HG02798 (cell line): ENCODE data around the gene BCAS3.

Experiments used
- ATAC-seq: cut with Tn5 transposase; IDR thresholded peaks from one replicate; pipeline ENCODE4 v1.9.1; 2021; ENCODE audit warnings: mild to moderate bottlenecking; ENCODE audit not compliant: unreplicated experiment, poor library complexity

Gene BCAS3

GRCh38 chr17:61260071-61260797 is 582.6 kb downstream of the BCAS3 start:
- ATAC-seq: no peak

- ATAC-seq: no peak
Measured at GRCh38 chr17:61261001-61261637, 583.5 kb downstream of the BCAS3 start.

GRCh38 chr17:61265397-61265796 is 587.7 kb downstream of the BCAS3 start:
- no peak for ATAC-seq

DNA sequence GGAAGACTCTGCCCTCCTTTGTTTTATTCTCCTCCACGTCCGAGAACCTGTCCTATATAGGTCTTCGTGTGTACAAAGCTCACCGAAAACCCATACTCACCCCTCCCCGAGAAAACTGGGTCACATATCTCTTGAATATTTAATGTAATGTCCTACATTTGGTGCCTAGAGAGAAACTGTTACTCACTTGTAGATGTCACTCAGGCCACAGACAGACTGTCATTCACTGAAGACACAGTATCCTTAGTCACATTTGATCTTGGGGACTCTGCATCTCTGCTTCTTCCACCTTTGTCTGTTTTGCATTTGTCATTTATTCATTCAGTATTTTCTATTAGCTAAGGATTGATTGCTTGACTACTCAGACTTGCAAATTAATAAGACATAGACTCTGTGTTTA is 590.2 kb downstream of the BCAS3 start:
- no peak for ATAC-seq

DNA sequence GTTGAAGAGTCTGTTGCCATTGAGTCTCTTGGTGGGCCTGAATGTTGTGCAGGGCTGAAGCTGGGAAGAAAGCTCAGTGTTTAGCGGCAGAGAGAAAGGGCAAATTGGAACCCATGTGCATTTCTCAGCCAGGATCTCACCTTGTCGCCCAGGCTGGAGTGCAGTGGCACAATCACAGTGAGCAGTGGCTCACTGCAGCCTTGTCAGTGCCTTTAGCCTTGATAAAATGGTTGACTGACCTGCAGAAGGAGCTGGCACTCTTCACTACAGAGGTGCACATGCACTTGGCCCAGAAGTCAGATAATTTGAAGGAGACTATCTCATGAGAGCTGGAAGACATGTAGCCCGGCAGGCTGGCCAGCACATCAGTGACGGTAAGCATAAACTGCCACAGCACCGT is 597.7 kb downstream of the BCAS3 start:
- ATAC-seq: no peak

GRCh38 chr17:61276806-61277205 is 599.2 kb downstream of the BCAS3 start:
- no peak for ATAC-seq

GRCh38 chr17:61279476-61280145 is 602.0 kb downstream of the BCAS3 start:
- no peak for ATAC-seq

GRCh38 chr17:61280338-61280737 is 602.7 kb downstream of the BCAS3 start:
- ATAC-seq: no peak

- ATAC-seq: no peak
Measured at GRCh38 chr17:61280851-61281250, 603.2 kb downstream of the BCAS3 start.

DNA sequence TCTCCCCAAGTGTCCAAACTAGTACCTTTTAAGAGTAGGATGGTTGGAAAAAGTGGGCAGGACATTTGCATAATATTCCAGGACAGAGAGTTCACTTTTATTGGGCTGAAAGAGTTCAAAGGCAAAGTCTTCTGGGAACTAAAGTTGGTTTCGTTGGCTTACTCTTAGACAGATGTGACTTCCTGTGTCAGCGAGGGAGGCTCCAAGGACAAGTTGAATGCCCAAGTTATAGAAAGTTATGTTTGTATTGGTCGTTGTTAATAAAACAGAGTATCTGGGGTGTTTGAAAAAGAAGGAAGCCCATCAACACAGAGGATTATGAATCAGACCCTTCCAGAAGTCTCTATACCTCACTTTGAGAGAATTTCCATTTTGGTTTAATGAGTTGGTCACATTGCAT is 604.7 kb downstream of the BCAS3 start:
- ATAC-seq: no peak

DNA sequence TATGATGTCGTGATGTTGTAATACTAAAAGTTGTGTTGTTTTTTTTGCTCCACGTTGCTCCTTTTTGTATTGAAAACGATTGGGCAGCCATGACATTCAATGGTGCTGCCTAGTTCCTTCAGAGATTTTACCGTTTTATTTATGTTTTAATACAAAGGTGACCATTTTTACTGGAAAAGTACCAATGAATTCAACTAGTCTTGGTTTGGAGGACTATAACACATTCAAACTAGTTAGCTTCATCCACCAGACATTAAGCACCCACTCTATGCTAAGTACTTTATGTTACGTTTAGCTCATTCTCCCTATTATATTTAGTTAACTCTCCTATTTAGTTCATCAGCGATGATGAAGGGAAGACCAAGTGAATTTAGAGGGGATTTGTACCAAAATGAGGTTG is 605.4 kb downstream of the BCAS3 start:
- no peak for ATAC-seq

DNA sequence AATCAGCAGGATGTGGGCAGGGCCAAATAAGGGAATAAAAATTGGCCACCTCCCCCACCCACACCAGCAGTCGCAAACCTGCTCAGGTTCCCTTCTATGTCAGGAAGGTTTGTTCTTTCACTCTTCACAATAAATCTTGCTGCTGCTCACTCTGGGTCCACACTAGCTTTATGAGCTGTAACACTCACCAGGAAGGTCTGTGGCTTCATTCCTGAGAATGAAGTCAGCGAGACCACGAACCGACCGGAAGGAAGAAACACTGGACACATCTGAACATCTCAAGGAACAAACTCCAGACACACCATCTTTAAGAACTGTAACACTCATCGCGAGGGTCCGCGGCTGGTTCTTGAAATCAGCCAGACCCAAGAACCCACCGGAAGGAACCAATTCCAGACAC is 606.5 kb downstream of the BCAS3 start:
- no peak for ATAC-seq

DNA sequence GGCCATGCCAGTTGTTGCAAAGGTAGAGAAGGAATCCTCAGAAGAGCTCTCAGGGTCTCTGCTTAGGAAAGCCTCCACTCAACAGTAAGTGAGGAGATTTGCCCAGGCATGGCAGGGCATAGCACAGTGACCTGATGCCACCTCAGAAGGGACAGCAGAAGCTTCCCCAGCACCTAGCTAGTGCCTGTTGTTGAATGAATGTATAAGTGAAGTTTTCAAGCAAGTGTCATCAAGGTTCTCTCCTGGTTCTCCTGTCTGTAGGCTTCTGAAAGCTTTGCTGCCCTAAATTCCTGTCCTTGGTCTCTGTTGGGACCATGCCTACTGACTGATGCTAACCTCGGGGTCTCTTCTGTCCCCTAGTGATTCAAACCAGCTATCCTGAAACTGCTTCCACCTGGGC is 607.1 kb downstream of the BCAS3 start:
- no peak for ATAC-seq

GRCh38 chr17:61285526-61286320 is 608.1 kb downstream of the BCAS3 start:
- ATAC-seq: no peak

DNA sequence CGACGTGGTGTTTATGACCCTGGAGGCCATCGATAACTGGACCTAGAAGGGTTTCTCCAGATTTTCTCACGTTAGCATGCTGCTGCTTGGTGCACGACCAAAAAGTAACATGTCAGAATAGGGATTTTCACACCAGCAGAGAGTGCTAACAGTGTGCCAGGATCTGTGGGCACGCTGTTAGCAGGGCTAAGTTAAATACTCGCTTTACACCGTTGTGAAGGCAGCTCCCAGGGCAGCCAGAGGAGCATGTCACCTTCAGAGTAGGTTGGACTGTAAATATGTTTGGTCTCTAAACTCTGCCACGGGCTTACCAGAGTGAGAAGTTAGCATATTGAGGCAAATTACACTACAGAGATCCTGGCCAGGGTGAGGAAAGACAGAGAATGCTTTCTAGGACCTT is 608.8 kb downstream of the BCAS3 start:
- ATAC-seq: no peak

DNA sequence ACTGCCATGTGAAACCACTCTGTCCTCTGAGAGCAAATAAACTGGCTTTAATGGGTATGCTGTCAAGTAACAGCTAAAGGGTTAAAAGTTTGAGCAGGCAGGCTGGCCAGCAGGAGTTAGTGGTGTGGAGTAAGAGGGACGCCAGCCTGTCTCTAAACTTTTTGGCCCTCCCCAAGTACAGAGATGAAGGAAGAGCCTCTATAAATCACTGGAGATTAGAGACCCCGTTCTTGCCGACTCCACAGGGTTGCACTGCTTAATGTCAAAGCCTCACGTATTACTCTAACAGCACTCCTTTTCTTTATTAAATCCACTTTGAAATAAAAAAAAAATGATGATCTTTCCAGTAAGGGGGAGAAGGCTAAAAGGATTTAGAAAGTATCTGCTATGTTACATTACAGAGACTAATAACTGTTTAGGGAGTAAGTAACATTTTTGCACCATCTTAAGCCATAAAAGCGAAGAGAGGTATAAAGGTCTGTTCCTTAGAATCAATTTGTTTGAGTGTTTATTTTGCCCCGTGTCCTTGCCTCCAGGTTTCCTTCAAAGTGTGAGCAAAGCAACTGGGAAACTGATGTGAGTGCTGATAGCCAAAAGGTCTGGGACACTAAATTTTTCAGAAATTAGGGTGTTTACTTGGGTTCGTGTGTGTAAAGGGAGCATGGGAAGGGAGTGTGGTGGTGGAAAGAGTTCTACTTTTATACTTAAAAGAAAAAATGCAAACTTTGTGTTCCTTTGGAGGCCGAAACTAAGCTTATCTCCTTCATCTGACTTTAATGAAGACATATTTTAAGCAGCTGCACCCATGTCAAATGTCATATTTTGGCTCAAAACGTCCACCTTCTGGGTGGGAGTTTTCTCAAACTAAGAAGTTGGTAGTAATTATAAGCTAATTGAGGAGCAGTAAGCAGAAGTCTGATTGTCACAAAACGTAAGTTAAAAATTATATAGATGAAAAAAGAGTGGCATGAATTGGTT is 612.0 kb downstream of the BCAS3 start:
- no peak for ATAC-seq

- no peak for ATAC-seq
Measured at GRCh38 chr17:61291451-61292285, 614.0 kb downstream of the BCAS3 start.

- no peak for ATAC-seq
Measured at GRCh38 chr17:61294286-61294685, 616.6 kb downstream of the BCAS3 start.

- no peak for ATAC-seq
Measured at GRCh38 chr17:61294777-61295176, 617.1 kb downstream of the BCAS3 start.
